Measurements from ENCODE around the gene USP22. TPM values are rescaled to one million over a fixed set of nuclear protein-coding genes. Genes with fewer than 3 reads are reported as not detected.

Gene USP22
- total and polyA plus RNA-seq, 2 of the 4 experiments (the other 2 are of a cell fraction): 161 to 319 TPM

DNA sequence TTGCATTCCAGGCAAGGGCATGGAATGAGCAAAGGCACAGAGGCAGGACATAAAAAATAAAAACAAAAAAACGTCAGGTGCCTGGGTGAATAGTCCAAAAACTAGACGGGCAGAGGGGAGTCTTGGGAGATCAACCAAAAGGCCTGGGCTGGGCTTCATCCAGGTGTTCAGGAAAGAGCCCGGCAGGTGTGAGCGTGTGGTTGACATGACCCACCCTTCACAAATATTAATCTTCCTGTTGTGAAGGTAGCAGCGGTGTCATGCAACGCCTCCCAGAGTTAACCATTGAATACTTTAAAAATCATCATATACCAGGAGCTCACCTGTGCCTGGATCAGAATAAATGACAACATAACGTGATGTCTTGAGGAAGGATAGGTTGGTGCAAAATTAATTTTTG lies 90.6 kb downstream of the USP22 start:
- ATAC-seq (ENCODE audit: low read depth): no peak
- H3K23ac ChIP-seq (ENCODE audit: low read depth, low read length): no peak overlapping the region
- BruUV-seq (replicated peaks): no TSS peak
- H2AFZ ChIP-seq (replicated peaks; ENCODE audit: low read length, poor library complexity): no peak overlapping the region
- H4K5ac ChIP-seq (ENCODE audit: low read depth, low read length): no peak overlapping the region
- H3K56ac ChIP-seq (ENCODE audit: extremely low read depth, insufficient read depth, low read length): no peak overlapping the region
- TF ChIP-seq, protein P1, sequence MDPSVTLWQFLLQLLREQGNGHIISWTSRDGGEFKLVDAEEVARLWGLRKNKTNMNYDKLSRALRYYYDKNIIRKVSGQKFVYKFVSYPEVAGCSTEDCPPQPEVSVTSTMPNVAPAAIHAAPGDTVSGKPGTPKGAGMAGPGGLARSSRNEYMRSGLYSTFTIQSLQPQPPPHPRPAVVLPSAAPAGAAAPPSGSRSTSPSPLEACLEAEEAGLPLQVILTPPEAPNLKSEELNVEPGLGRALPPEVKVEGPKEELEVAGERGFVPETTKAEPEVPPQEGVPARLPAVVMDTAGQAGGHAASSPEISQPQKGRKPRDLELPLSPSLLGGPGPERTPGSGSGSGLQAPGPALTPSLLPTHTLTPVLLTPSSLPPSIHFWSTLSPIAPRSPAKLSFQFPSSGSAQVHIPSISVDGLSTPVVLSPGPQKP (IDR thresholded peaks at IDR 0.05; ENCODE audit: borderline replicate concordance, low read depth, low read length): no peak
- no peak overlapping the region for H4K91ac ChIP-seq (ENCODE audit: insufficient read depth, low read depth, low read length)
- WGBS, 2 experiments (ENCODE audit: extremely low coverage in 2 of 2, insufficient read length in 1 of 2): no CpG with 5 or more reads among the region's 7 CpGs
- no peak overlapping the region for H3K27ac ChIP-seq (ENCODE audit: insufficient read depth, low read length)
- H3K79me1 ChIP-seq (ENCODE audit: low read depth in 1 of 2, low read length in 2 of 2): no peaks in the 10 kb centered on the region
- no peak overlapping the region for H3K4ac ChIP-seq (ENCODE audit: low read depth, low read length)
- intact Hi-C loops (cut with micrococcal nuclease): no loop called here
- H3K14ac ChIP-seq (replicated peaks; ENCODE audit: low read depth, low read length): no peak overlapping the region
- CTCF ChIA-PET: no interaction called here
- no peak overlapping the region for H2BK5ac ChIP-seq (ENCODE audit: low read depth, low read length, poor library complexity, severe bottlenecking)
- in situ Hi-C loops (cut with MboI; ENCODE audit: low sequenced_read_pairs): no loop called here
- peaks cover 35% of the 10 kb centered on the region for H3K27me3 ChIP-seq (ENCODE audit: control insufficient read depth, insufficient read depth, low read length)
- no peaks in the 10 kb centered on the region for H3K9me3 ChIP-seq (ENCODE audit: control insufficient read depth, insufficient read depth, low read length)
- no peak overlapping the region for H2BK15ac ChIP-seq (ENCODE audit: low read depth, low read length)
- no peak overlapping the region for H4K8ac ChIP-seq (ENCODE audit: low read depth in 2 of 2, low read length in 2 of 2)
- H2BK120ac ChIP-seq (ENCODE audit: low read depth, low read length): no peak overlapping the region
- POLR2A ChIA-PET (ENCODE audit: unreplicated experiment): no interaction called here
- no peak overlapping the region for H2AK5ac ChIP-seq (ENCODE audit: low read depth, low read length)
- H3K9ac ChIP-seq (ENCODE audit: low read depth, low read length): no peak overlapping the region
- H3K18ac ChIP-seq (ENCODE audit: low read depth, low read length): no peak overlapping the region
- no peak overlapping the region for H3K4me2 ChIP-seq (ENCODE audit: low read depth, low read length)
- dilution Hi-C loops (cut with HindIII; ENCODE audit: low sequenced_read_pairs, unreplicated experiment): no loop called here
- DNase-seq: no peak
- no peak overlapping the region for H3K4me3 ChIP-seq (ENCODE audit: insufficient read depth, low read depth, low read length)
- H3K9me1 ChIP-seq (ENCODE audit: insufficient read depth, low read length): no peaks in the 10 kb centered on the region
- no peak overlapping the region for H2AK9ac ChIP-seq (replicated peaks; ENCODE audit: low read depth, low read length, poor library complexity)
- no peaks in the 10 kb centered on the region for H4K20me1 ChIP-seq (ENCODE audit: insufficient read depth, low read length)
- no peaks in the 10 kb centered on the region; the same call in 1 of the 2 replicates for H3K4me1 ChIP-seq (ENCODE audit: control insufficient read depth, insufficient read depth, low read length)
- no peaks in the 10 kb centered on the region for H3K36me3 ChIP-seq (ENCODE audit: control insufficient read depth, insufficient read depth, low read length)
- H2BK20ac ChIP-seq (ENCODE audit: low read depth, low read length): no peak overlapping the region

Small RNAs within 50 kb of the gene (microRNA-seq; reads per million reads assigned to microRNA genes)
- gene AC087393.1 (ENCODE audit: insufficient read depth, insufficient read length): not detected

Small RNAs within 50 kb of the gene (small RNA-seq; reads per million reads assigned to genes)
- gene AC087393.1: 0 reads per million in 5 experiments

Other genes with a start within 250 kb of the USP22 start
- 24.2 and 34.4 TPM in 2 replicates for gene DHRS7B, start 84.0 kb upstream of the USP22 start, total RNA-seq (2012; rRNA removed)
- 22.7 and 24.4 TPM in 2 replicates for gene DHRS7B, start 84.0 kb upstream of the USP22 start, polyA plus RNA-seq (2012; rRNA removed)
- 19.2 and 19.9 TPM in 2 replicates for gene TMEM11, start 171.2 kb upstream of the USP22 start, total RNA-seq (2012; rRNA removed)
- gene TMEM11, start 171.2 kb upstream of the USP22 start, polyA plus RNA-seq (2012; rRNA removed): 44.7 and 57.6 TPM in 2 replicates
- gene NATD1, start 210.4 kb upstream of the USP22 start, total RNA-seq (2012; rRNA removed): 0.56 and 0.90 TPM in 2 replicates
- gene NATD1, start 210.4 kb upstream of the USP22 start, polyA plus RNA-seq (2012; rRNA removed): 4.1 and 4.3 TPM in 2 replicates
- gene MAP2K3, start 241.7 kb upstream of the USP22 start, total RNA-seq (2012; rRNA removed): 23.5 and 25.0 TPM in 2 replicates
- gene MAP2K3, start 241.7 kb upstream of the USP22 start, polyA plus RNA-seq (2012; rRNA removed): 72.6 and 82.2 TPM in 2 replicates